ENCODE data around the gene C20orf144. TPM values are rescaled to one million over a fixed set of nuclear protein-coding genes. Genes with fewer than 3 reads are reported as not detected.

Gene C20orf144
- total and polyA plus RNA-seq, 8 donors, result 0.19 to 0.31 TPM; not detected in 6

DNA sequence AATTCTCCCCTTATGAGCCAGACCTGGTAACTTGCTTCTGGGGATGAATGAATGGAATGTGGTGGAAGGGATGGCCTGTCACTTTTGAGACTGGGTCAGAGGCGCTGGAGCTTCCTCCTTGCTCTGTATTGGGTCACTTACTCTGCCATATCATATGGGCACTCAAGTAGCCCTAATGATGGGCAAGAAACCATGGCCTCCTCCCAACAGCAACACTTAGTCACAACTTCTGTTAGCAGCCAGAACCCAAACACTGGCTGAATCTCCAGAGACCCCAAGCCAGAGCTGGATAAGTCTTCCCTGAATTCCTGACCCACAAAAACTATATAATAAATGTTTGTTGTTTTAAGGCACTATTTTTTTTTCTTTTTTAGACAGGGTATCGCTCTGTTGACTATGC lies 18.6 kb downstream of the C20orf144 start:
- peaks cover 0 to 4% (median 0%) of the 10 kb centered on the region in 4 donors for H3K36me3 ChIP-seq
- TF ChIP-seq POLR2AphosphoS5 (IDR thresholded peaks at IDR 0.05) (no peak), EP300 (IDR thresholded peaks at IDR 0.05) (no peak), POLR2A (IDR thresholded peaks at IDR 0.05) (no peak)
- TF ChIP-seq, protein P1, sequence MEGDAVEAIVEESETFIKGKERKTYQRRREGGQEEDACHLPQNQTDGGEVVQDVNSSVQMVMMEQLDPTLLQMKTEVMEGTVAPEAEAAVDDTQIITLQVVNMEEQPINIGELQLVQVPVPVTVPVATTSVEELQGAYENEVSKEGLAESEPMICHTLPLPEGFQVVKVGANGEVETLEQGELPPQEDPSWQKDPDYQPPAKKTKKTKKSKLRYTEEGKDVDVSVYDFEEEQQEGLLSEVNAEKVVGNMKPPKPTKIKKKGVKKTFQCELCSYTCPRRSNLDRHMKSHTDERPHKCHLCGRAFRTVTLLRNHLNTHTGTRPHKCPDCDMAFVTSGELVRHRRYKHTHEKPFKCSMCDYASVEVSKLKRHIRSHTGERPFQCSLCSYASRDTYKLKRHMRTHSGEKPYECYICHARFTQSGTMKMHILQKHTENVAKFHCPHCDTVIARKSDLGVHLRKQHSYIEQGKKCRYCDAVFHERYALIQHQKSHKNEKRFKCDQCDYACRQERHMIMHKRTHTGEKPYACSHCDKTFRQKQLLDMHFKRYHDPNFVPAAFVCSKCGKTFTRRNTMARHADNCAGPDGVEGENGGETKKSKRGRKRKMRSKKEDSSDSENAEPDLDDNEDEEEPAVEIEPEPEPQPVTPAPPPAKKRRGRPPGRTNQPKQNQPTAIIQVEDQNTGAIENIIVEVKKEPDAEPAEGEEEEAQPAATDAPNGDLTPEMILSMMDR (IDR thresholded peaks at IDR 0.05), result no peak
- no peaks in the 10 kb centered on the region for H3K9me3 ChIP-seq
- no peak overlapping the region for H3K4me3 ChIP-seq
- H3K27ac ChIP-seq, result no peak overlapping the region
- intact Hi-C loops (cut with DNase I; ENCODE audit: low total_unique reads), result no loop called here
- H3K27me3 ChIP-seq, result no peaks in the 10 kb centered on the region
- no peak for DNase-seq
- H3K4me1 ChIP-seq, result peaks cover 22 to 33% (median 24%) of the 10 kb centered on the region in 4 donors
- 88 to 96% (median 91%) methylated on average over 2 of the region's 2 CpGs for whole genome bisulfite sequencing, 5 donors

DNA sequence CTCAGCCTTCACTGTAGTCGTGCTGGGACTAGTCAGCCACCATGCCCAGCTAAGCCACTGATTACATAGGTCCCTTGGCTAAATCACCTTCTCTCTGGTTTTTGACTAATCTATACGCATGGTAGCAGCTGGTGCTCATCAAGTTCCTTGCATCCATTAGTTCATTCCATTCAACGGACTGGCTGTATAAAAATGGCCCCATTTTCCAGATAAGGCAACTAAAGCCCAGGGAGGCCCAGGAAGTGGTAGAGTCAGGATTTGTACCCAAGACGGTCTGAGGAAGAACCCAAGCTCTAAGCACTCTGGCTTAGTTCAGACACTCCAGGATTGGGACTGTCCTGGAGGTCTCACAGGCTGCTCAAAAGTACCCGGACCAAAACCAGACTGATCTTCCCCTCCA lies 19.2 kb downstream of the C20orf144 start:
- no peaks in the 10 kb centered on the region for H3K27me3 ChIP-seq
- no peak overlapping the region for H3K4me3 ChIP-seq
- peaks cover 18 to 29% (median 20%) of the 10 kb centered on the region in 4 donors for H3K4me1 ChIP-seq
- H3K36me3 ChIP-seq, result peaks cover 0 to 4% (median 0%) of the 10 kb centered on the region in 4 donors
- H3K27ac ChIP-seq, result no peak overlapping the region
- TF ChIP-seq, protein P1 (IDR thresholded peaks at IDR 0.05), result no peak
- TF ChIP-seq POLR2A (IDR thresholded peaks at IDR 0.05) (no peak), POLR2AphosphoS5 (IDR thresholded peaks at IDR 0.05) (no peak), EP300 (IDR thresholded peaks at IDR 0.05) (no peak)
- 82 to 92% (median 86%) methylated on average over 4 to 5 of the region's 5 CpGs for WGBS, 5 donors
- intact Hi-C loops (cut with DNase I; ENCODE audit: low total_unique reads), result no loop called here
- H3K9me3 ChIP-seq, result no peaks in the 10 kb centered on the region
- DNase-seq, result no peak

DNA sequence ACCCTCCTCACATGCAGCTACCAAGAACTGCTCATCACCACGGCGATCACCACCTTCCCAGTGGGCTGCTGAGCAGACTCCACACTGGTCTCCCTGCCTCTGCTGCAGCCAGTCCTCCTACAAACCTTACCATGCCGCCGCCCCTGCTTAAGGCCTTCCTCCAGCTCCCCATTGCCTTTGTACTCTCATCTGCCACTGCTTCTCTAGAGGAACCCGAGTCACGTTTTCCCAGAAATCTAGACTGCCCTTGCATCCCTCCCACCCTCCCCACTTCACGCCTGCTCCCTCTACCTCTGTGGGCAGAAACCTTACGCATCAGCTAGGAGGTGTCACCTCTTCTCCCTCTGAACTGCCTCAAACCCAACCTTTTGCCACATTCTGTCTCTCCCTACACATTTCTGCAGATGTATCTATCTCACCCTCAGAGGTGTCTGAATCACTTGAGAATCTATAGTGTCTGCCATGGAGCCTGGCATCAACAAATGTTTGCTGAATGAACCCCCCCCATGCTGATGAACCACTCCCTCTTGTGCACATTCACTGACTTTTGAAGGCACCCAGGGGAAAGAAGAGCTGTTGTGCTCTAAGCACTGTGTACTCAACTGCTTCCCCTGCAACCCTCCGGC lies 19.7 kb downstream of the C20orf144 start:
- WGBS, 5 donors, result 81 to 87% (median 86%) methylated on average over 9 of the region's 9 CpGs
- no peak for DNase-seq
- TF ChIP-seq, protein P1 (IDR thresholded peaks at IDR 0.05), result no peak
- TF ChIP-seq POLR2AphosphoS5 (IDR thresholded peaks at IDR 0.05) (no peak), EP300 (IDR thresholded peaks at IDR 0.05) (no peak), POLR2A (IDR thresholded peaks at IDR 0.05) (no peak)
- intact Hi-C loops (cut with DNase I; ENCODE audit: low total_unique reads), result no loop called here
- no peak overlapping the region for H3K27ac ChIP-seq
- H3K4me3 ChIP-seq, result no peak overlapping the region
- H3K36me3 ChIP-seq, result peaks cover 0 to 4% (median 0%) of the 10 kb centered on the region in 4 donors
- no peaks in the 10 kb centered on the region for H3K9me3 ChIP-seq
- H3K27me3 ChIP-seq, result no peaks in the 10 kb centered on the region
- peaks cover 14 to 28% (median 17%) of the 10 kb centered on the region in 4 donors for H3K4me1 ChIP-seq

DNA sequence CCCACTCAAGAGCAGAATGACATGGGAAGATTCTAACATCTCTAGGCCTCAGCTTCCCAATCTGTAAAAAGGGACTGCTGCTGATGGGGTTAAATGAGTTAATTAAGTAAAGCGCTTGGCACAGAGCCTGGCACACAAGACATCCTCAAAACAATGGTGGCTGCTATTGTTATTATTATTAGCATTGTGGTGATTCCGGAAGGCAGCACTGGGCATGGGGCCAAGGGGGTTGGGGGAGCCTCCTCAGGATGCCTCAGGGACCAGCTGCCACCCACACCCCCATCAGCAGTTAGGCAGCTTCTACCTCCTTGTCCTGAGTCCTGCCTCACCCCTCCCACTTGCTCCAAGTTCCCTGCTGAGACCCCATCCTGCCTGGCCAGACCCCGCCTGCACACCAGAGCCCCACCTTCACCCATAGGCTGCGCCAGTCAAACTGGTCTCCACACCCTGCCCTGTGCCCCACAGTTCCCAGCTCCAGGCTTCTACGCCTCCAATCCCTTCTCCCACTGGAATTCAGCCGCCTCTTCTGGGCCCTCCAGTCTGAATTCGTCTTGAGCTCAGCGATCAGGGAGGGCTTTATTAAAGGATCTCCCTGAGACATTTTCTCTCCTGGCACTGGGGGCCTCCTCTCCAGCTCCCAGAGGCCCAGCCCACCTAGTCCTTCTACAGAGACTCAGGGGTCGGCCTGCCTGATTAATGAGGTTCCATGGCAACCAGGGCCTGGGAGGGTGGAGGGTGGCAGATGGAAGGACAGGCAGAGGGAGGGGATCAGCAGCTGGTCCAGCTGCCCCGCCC lies 22.6 kb downstream of the C20orf144 start:
- WGBS, 5 donors, result 25 to 43% (median 35%) methylated on average over 8 to 10 of the region's 10 CpGs
- peak in 1 of 2 donors; percentile 81 for DNase-seq
- TF ChIP-seq EP300 (IDR thresholded peaks at IDR 0.05) (no peak), POLR2A (IDR thresholded peaks at IDR 0.05) (no peak), POLR2AphosphoS5 (IDR thresholded peaks at IDR 0.05) (no peak)
- TF ChIP-seq, protein P1 (IDR thresholded peaks at IDR 0.05), result no peak

More for the DNA sequence above, 22.6 kb downstream of the C20orf144 start:
- Histone ChIP-seq H3K4me1 (peaks cover 12 to 33% (median 23%) of the 10 kb centered on the region in 4 donors), H3K27ac (peak overlapping the region in 4 of 5 donors; percentile 41 to 84 (median 66)), H3K27me3 (no peaks in the 10 kb centered on the region), H3K36me3 (peaks cover 0 to 4% (median 0%) of the 10 kb centered on the region in 4 donors), H3K9me3 (no peaks in the 10 kb centered on the region), H3K4me3 (peak overlapping the region in 3 of 4 donors; percentile 48 to 57 (median 48))
- intact Hi-C loops (cut with DNase I; ENCODE audit: low total_unique reads), result no loop called here
